NK-92 (cell line): Measurements from ENCODE around the gene MARF1.
A peak's percentile ranks its signal among the peaks of the same experiment; 100 is the strongest.
"Not testable (repeated sequence)": the region's sequence is repeated elsewhere in the genome, so short reads cannot be mapped to it uniquely, and the experiment has no call there.

Source experiments
- DNase-seq: peaks from one replicate; lab custom pipeline; 2025; ENCODE audit not compliant: unreplicated experiment; lab: John Stamatoyannopoulos, UW

The MARF1 gene

GRCh38 chr16:15652293-15653001, 9.5 kb upstream of the MARF1 start:
- DNase-seq = no peak

- no peak for DNase-seq
Observed at GRCh38 chr16:15650698-15651171, 7.8 kb upstream of the MARF1 start.

- DNase-seq = peak; percentile 9
Observed at GRCh38 chr16:15650019-15650697, 7.2 kb upstream of the MARF1 start, which contains the start of gene NDE1. NDE1 (plus strand) TSS chr16:15650245; CDS start chr16:15664779, 14,534 bp downstream.

- no peak for DNase-seq
Observed at GRCh38 chr16:15649727-15650018, 6.7 kb upstream of the MARF1 start.

- DNase-seq = not testable (repeated sequence)
Observed at GRCh38 chr16:15649311-15649710, 6.4 kb upstream of the MARF1 start.

GRCh38 chr16:15648135-15648730, 5.3 kb upstream of the MARF1 start:
- DNase-seq = no peak

GRCh38 chr16:15647294-15648014, 4.5 kb upstream of the MARF1 start:
- no peak for DNase-seq

- DNase-seq = not testable (repeated sequence)
Observed at GRCh38 chr16:15646557-15647293, 3.8 kb upstream of the MARF1 start.

- not testable (repeated sequence) for DNase-seq
Observed at GRCh38 chr16:15644962-15645465, 2.1 kb upstream of the MARF1 start.

GRCh38 chr16:15644267-15644961, 1.5 kb upstream of the MARF1 start:
- no peak for DNase-seq

- DNase-seq = no peak
Observed at GRCh38 chr16:15643946-15644250, 944 bp upstream of the MARF1 start.

- no peak for DNase-seq
Observed at GRCh38 chr16:15642557-15643047, 352 bp downstream of the MARF1 start.

- no peak for DNase-seq
Observed at GRCh38 chr16:15641753-15642556, 999 bp downstream of the MARF1 start.

GRCh38 chr16:15640966-15641365, 2.0 kb downstream of the MARF1 start:
- no peak for DNase-seq

- no peak for DNase-seq
Observed at GRCh38 chr16:15639061-15639568, 3.8 kb downstream of the MARF1 start.

- no peak for DNase-seq
Observed at GRCh38 chr16:15636392-15636873, 6.5 kb downstream of the MARF1 start.

- DNase-seq = no peak
Observed at GRCh38 chr16:15635926-15636325, 7.0 kb downstream of the MARF1 start.

- no peak for DNase-seq
Observed at GRCh38 chr16:15631730-15632409, 11.1 kb downstream of the MARF1 start.
